Neural cell (in vitro differentiated cells): ENCODE measurements around the gene RNF123. TPM values are rescaled to one million over a fixed set of nuclear protein-coding genes. Genes with fewer than 3 reads are reported as not detected.

Experiments used
- H2AFZ ChIP-seq: fragments of 200-600, 300-800 bp; sonication (generic), shearing (Covaris generic); 2 replicates; pipeline ENCODE4 v1.6.0; 2014; ENCODE audit warnings: low read depth, mild to moderate bottlenecking, antibody characterized with exemption, low read length, moderate library complexity
- H3F3A ChIP-seq: fragments of 200-600 bp; shearing (Covaris generic); 2 replicates; pipeline ENCODE4 v1.6.1; 2016; ENCODE audit warnings: mild to moderate bottlenecking, moderate library complexity, mixed read lengths, antibody characterized with exemption, low read length; ENCODE audit not compliant: insufficient read depth, poor library complexity, severe bottlenecking
- H3K27ac ChIP-seq: fragments of 200-600, 300-800 bp; sonication (generic), shearing (Covaris generic); 2 replicates; pipeline ENCODE4 v1.5.1; 2014; ENCODE audit warnings: mild to moderate bottlenecking, low read length, moderate library complexity
- H3K27me3 ChIP-seq: fragments of 300-800, 200-600 bp; sonication (generic), shearing (Covaris generic); 2 replicates; pipeline ENCODE4 v1.6.0; 2014; ENCODE audit warnings: mild to moderate bottlenecking, low read depth, low read length, moderate library complexity; ENCODE audit not compliant: insufficient read depth
- H3K36me3 ChIP-seq: fragments of 300-800, 200-600 bp; sonication (generic), shearing (Covaris generic); 2 replicates; pipeline ENCODE4 v1.5.1; 2014; ENCODE audit warnings: mild to moderate bottlenecking, antibody characterized with exemption, low read length, moderate library complexity; ENCODE audit not compliant: insufficient read depth
- H3K4me2 ChIP-seq: fragments of 300-800, 200-600 bp; sonication (generic), shearing (Covaris generic); 2 replicates; pipeline ENCODE4 v1.6.0; 2014; ENCODE audit warnings: mild to moderate bottlenecking, low read length
- H3K4me3 ChIP-seq: fragments of 300-800, 200-600 bp; sonication (generic), shearing (Covaris generic); 2 replicates; pipeline ENCODE4 v1.5.1; 2014; ENCODE audit warnings: mild to moderate bottlenecking, low read length, moderate library complexity
- H3K79me2 ChIP-seq: fragments of 200-600 bp; shearing (Covaris generic); replicated peaks from 2 replicates; pipeline ENCODE4 v1.6.0; 2014; ENCODE audit warnings: mild to moderate bottlenecking, low read length, moderate library complexity; ENCODE audit not compliant: insufficient read depth
- H3K9ac ChIP-seq: fragments of 300-800, 200-600 bp; sonication (generic), shearing (Covaris generic); 2 replicates; pipeline ENCODE4 v1.6.1; 2016; ENCODE audit warnings: mild to moderate bottlenecking, low read length, mixed read lengths
- H3K9me2 ChIP-seq: fragments of 200-600 bp; shearing (Covaris generic); 2 replicates; pipeline ENCODE4 v1.6.1; 2016; ENCODE audit warnings: mild to moderate bottlenecking, low read length, mixed read lengths; ENCODE audit not compliant: insufficient read depth
- H3K9me3 ChIP-seq: fragments of 200-600, 300-800 bp; sonication (generic), shearing (Covaris generic); 2 replicates; pipeline ENCODE4 v1.6.1; 2016; ENCODE audit warnings: mild to moderate bottlenecking, mixed run types, low read length, moderate library complexity, mixed read lengths
- H4K20me1 ChIP-seq: fragments of 200-600 bp; shearing (Covaris generic); 2 replicates; pipeline ENCODE4 v1.6.1; 2016; ENCODE audit warnings: mild to moderate bottlenecking, mixed run types; ENCODE audit not compliant: insufficient read depth
- EP300 ChIP-seq: fragments of 450-650 bp; conservative IDR thresholded peaks from 2 replicates; pipeline ENCODE4 v1.6.1; 2014; ENCODE audit warnings: antibody characterized with exemption, mild to moderate bottlenecking, moderate library complexity; ENCODE audit not compliant: poor library complexity, severe bottlenecking
- EZH2 ChIP-seq: fragments of 200-600, 300-800 bp; shearing (Covaris generic), sonication (generic); IDR thresholded peaks from 2 replicates; pipeline ENCODE4 v1.6.1; 2014; ENCODE audit warnings: antibody characterized with exemption, low read length, borderline replicate concordance, mild to moderate bottlenecking; ENCODE audit not compliant: insufficient read depth, poor library complexity, severe bottlenecking
- MXI1 ChIP-seq: fragments of 450-650 bp; conservative IDR thresholded peaks from 2 replicates; pipeline ENCODE4 v1.6.1; 2014; ENCODE audit warnings: antibody characterized with exemption, mild to moderate bottlenecking; ENCODE audit not compliant: poor library complexity, severe bottlenecking
- POLR2AphosphoS5 ChIP-seq: IDR thresholded peaks from 2 replicates; pipeline ENCODE4 v1.6.1; 2012
- RAD21 ChIP-seq: fragments of 450-650 bp; conservative IDR thresholded peaks from 2 replicates; pipeline ENCODE4 v1.6.1; 2014; ENCODE audit warnings: antibody characterized with exemption, mild to moderate bottlenecking, moderate library complexity
- SMC3 ChIP-seq: fragments of 450-650 bp; conservative IDR thresholded peaks from 2 replicates; pipeline ENCODE4 v1.6.1; 2014; ENCODE audit warnings: antibody characterized with exemption, mild to moderate bottlenecking, moderate library complexity; ENCODE audit not compliant: poor library complexity
- TAF1 ChIP-seq: IDR thresholded peaks from 2 replicates; pipeline ENCODE4 v1.6.1; 2012; ENCODE audit warnings: low read depth
- polyA plus RNA-seq: library from polyadenylated mRNA; depleted of rRNA; stranded (reverse); fragments of >200 nt; gene quantifications from 2 replicates; pipeline ENCODE4 v1.2.3, GENCODE V29; 2014
- TF ChIP-seq, protein P1 (sequence below): IDR thresholded peaks from 2 replicates; pipeline ENCODE4 v1.6.1; 2012; ENCODE audit warnings: borderline replicate concordance
- TF ChIP-seq, protein P2 (sequence below): fragments of 450-650 bp; IDR thresholded peaks from 2 replicates; pipeline ENCODE4 v1.5.1; 2014; ENCODE audit warnings: antibody characterized with exemption, mild to moderate bottlenecking, moderate library complexity; ENCODE audit not compliant: poor library complexity, severe bottlenecking

Gene RNF123
- polyA plus RNA-seq, 1 donor from 2014 or later, result 27.4 TPM

DNA sequence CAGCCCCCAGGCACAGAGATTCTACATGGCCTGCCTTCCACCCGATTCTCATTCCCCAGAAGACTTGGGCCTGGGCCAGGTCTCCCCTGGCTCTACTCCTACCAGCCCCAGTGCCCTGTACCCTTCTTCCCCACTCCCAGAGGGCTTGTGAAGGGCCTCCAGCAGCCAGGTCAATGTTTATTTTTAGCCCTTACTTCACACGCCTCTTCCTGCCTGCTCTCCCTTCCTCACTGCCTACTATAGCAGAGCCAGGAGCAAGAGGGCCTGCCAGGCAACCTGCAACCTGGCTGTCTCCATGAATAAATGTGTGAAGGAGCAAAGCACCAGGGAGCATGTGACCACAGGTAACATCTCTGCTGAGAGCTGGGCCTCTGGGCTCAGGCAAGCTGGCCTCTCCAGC is 41.6 kb upstream of the RNF123 start:
- H3K4me2 ChIP-seq, result no peak overlapping the region
- TF ChIP-seq, protein P1, sequence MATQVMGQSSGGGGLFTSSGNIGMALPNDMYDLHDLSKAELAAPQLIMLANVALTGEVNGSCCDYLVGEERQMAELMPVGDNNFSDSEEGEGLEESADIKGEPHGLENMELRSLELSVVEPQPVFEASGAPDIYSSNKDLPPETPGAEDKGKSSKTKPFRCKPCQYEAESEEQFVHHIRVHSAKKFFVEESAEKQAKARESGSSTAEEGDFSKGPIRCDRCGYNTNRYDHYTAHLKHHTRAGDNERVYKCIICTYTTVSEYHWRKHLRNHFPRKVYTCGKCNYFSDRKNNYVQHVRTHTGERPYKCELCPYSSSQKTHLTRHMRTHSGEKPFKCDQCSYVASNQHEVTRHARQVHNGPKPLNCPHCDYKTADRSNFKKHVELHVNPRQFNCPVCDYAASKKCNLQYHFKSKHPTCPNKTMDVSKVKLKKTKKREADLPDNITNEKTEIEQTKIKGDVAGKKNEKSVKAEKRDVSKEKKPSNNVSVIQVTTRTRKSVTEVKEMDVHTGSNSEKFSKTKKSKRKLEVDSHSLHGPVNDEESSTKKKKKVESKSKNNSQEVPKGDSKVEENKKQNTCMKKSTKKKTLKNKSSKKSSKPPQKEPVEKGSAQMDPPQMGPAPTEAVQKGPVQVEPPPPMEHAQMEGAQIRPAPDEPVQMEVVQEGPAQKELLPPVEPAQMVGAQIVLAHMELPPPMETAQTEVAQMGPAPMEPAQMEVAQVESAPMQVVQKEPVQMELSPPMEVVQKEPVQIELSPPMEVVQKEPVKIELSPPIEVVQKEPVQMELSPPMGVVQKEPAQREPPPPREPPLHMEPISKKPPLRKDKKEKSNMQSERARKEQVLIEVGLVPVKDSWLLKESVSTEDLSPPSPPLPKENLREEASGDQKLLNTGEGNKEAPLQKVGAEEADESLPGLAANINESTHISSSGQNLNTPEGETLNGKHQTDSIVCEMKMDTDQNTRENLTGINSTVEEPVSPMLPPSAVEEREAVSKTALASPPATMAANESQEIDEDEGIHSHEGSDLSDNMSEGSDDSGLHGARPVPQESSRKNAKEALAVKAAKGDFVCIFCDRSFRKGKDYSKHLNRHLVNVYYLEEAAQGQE, result no peak
- no peak for TF ChIP-seq SMC3
- TF ChIP-seq EP300, result no peak
- TF ChIP-seq, protein P2, sequence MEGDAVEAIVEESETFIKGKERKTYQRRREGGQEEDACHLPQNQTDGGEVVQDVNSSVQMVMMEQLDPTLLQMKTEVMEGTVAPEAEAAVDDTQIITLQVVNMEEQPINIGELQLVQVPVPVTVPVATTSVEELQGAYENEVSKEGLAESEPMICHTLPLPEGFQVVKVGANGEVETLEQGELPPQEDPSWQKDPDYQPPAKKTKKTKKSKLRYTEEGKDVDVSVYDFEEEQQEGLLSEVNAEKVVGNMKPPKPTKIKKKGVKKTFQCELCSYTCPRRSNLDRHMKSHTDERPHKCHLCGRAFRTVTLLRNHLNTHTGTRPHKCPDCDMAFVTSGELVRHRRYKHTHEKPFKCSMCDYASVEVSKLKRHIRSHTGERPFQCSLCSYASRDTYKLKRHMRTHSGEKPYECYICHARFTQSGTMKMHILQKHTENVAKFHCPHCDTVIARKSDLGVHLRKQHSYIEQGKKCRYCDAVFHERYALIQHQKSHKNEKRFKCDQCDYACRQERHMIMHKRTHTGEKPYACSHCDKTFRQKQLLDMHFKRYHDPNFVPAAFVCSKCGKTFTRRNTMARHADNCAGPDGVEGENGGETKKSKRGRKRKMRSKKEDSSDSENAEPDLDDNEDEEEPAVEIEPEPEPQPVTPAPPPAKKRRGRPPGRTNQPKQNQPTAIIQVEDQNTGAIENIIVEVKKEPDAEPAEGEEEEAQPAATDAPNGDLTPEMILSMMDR, result no peak
- TF ChIP-seq MXI1, result no peak
- no peak for TF ChIP-seq TAF1
- no peak for TF ChIP-seq POLR2AphosphoS5
- TF ChIP-seq RAD21, result no peak
- no peak for TF ChIP-seq EZH2
- H4K20me1 ChIP-seq, result no peaks in the 10 kb centered on the region
- H3K36me3 ChIP-seq, result no peaks in the 10 kb centered on the region
- H3K4me3 ChIP-seq, result no peak overlapping the region
- H2AFZ ChIP-seq, result no peak overlapping the region
- no peak overlapping the region for H3K9ac ChIP-seq
- H3K9me3 ChIP-seq, result no peaks in the 10 kb centered on the region
- H3K9me2 ChIP-seq, result no peaks in the 10 kb centered on the region
- no peaks in the 10 kb centered on the region for H3F3A ChIP-seq
- H3K79me2 ChIP-seq, result no peaks in the 10 kb centered on the region
- H3K27me3 ChIP-seq, result no peaks in the 10 kb centered on the region
- H3K27ac ChIP-seq, result no peak overlapping the region

DNA sequence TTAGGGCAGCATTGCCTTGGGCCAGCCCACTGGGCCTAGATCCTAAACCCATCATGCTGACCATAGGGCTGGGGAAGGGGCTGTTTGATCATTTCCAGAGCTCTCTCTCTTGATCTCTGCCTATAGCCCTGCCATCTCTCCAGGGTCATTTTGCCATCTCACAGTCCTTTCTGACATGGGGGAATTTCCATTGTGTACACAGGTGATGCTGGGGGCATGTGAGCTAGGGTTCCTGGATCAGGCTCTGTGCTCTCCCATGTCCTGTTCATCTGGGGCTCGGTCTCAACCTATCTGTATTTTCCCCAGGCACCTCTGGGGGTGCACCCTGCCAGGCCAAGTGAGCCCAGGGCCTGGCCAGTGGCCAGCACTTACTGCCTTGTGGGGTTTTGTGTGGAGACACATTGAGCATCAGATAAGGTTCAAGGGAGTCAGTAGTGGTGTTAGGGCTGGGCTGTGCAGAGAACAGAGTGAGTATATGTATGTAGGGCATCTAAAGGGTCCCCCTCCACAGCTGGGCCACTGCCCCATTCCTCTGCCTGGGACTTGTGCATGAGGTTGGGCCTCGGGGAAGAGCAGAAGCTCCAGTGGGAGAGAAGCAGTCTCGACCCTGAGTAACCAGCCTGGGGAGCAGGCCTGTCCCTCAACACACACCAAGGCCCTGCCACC is 40.9 kb upstream of the RNF123 start:
- Histone ChIP-seq H3K9me3 (no peaks in the 10 kb centered on the region), H3K4me2 (no peak overlapping the region), H3K27me3 (no peaks in the 10 kb centered on the region), H3K36me3 (no peaks in the 10 kb centered on the region), H2AFZ (no peak overlapping the region), H3K9ac (no peak overlapping the region), H3F3A (no peaks in the 10 kb centered on the region), H4K20me1 (no peaks in the 10 kb centered on the region), H3K79me2 (no peaks in the 10 kb centered on the region), H3K9me2 (no peaks in the 10 kb centered on the region), H3K4me3 (no peak overlapping the region), H3K27ac (no peak overlapping the region)
- no peak for TF ChIP-seq TAF1
- TF ChIP-seq MXI1, result no peak
- no peak for TF ChIP-seq EZH2
- TF ChIP-seq POLR2AphosphoS5, result no peak
- TF ChIP-seq RAD21, result no peak
- TF ChIP-seq, protein P1, result no peak
- TF ChIP-seq, protein P2, result no peak
- no peak for TF ChIP-seq EP300
- TF ChIP-seq SMC3, result no peak
